ENCODE data around the gene PTPRT.

The PTPRT gene

GRCh38 chr20:42697962-42698361, 491.7 kb downstream of the PTPRT start:
- no peak for DNase-seq

DNA sequence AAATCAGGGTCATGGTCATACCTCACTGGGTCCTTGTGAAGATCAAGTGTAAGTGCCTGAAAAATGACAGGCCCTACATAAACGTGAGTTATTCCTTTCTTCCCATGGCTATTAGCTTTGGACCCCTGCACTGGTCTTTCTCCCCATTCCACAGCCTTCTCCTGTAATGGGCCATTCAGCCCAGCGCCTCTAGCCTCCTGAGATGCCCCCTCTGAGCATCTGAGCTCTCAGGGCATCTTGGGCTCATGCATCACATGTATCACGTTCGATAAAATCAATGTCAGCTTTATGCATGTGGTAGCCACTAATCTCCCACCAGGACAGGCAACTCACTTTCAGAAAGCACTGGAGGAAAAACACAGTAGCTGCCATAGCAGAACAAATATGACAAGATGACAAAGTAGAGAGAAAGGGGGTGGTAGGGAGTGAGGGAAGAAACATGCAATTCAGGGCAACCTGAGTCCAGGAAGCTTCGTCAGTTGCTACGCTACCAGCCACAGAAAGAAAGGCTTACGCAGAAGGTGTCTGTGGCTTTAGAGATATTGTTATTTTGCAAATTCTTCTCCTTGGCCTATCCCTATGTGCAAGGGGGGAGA, 498.8 kb downstream of the PTPRT start:
- DNase-seq: no peak

- no peak for DNase-seq
These were observed 501.1 kb downstream of the PTPRT start for GRCh38 chr20:42688576-42688975.

GRCh38 chr20:42686057-42686456, 503.6 kb downstream of the PTPRT start:
- DNase-seq: no peak

DNA sequence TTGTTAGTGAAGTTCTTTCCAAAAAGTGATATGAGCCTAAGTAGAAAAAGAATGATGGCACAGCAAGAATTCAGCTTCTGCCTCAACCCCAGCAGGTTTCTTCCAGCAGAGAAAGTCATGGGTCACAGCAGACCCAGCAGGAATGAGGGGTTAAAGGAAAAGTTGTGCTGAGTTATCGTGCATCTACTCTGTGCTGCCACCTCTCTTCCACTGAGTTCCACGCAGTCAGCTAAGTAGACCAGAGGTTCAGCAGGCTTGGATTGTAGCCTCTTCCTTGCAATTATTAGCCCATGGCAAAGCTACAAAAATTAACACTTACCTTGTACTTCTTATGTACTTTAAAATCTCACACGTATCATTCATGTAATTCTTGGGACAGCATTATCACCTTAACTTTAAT, 510.8 kb downstream of the PTPRT start:
- no peak for DNase-seq

DNA sequence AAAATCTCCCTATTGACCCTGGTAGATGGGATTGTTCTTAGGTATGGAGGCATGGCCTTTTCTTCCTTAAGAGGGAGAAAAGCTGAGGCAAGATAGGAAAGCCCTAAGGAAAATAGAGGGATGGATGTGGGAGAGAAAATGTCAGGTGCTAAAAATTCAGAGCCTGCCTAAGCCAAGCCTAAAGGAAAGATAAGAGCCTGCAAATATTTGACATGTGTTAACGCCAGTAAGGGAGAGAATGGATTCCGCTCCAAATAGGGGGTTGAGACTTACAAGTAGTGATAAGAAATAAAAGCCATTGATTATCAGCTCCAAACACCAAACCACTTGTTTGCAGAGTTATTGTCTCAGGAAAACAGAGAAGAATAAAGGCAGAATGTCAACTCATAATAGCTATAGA, 533.6 kb downstream of the PTPRT start:
- DNase-seq: no peak

- no peak for DNase-seq
These were observed 537.4 kb downstream of the PTPRT start for GRCh38 chr20:42652266-42652665.

DNA sequence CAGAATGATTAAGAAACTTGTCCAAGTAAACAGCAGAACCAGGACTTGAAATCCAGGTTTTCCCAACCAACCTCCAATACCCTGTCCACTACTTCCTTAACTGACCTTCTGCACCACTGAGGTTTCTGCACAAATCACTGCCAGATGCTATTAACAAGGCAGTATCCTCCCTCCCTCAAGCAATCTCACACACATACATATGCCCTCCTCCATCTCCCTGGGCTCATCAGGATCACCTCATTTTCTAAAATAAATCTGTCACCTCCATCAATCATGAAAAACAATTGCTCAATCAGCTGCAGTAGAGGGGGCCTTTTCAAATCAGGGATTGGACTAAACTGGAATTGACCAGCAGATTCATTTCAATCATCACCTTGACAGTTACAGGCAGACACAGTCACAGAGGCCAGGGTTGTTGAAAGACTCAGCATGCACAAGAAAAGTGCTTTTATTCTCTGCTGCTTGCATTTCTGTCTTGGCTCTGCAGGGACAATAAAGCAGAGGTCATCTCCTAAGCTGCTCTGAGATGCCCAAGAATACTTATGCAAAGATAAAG, 539.4 kb downstream of the PTPRT start:
- no peak for DNase-seq

- DNase-seq: no peak
These were observed 540.0 kb downstream of the PTPRT start for GRCh38 chr20:42649748-42650147.

DNA sequence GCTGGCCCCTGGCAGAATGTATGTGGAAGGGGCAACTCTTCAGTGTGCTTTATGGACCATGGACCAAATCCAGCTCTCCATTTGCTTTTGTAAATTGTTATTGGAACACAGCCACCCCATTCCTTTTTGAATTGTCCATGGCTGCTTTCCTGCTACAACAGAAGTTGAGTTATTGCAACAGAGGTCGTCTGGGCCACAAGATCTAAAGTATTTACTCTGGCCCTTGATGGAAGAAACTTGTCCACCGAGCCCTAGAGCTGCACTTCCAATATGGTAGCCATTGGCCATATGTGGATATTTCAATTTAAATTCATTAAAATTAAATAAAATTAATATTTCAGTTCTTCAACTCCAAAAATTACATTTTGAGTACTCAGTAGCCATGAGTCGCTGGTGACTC, 543.5 kb downstream of the PTPRT start:
- DNase-seq: no peak

GRCh38 chr20:42641886-42642285, 547.8 kb downstream of the PTPRT start:
- no peak for DNase-seq

DNA sequence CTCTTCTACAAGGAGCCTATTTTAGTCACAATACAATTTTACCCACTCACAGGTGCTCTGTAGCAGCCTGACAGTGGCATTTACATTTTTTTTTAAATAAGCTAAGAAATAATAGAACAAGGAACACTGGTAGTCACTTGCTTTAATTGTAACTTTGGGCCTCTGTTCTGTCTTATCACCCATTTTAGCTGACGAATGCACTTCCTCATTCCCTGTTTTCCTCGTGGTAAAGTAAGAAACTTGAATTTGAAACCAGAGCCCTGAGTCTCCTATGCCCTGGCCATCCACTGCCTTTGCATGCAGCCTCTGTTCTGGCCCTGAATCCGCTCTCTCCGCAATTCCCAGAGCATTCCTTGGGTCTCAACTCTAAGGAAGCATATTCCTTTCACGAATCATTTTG, 550.6 kb downstream of the PTPRT start:
- no peak for DNase-seq

DNA sequence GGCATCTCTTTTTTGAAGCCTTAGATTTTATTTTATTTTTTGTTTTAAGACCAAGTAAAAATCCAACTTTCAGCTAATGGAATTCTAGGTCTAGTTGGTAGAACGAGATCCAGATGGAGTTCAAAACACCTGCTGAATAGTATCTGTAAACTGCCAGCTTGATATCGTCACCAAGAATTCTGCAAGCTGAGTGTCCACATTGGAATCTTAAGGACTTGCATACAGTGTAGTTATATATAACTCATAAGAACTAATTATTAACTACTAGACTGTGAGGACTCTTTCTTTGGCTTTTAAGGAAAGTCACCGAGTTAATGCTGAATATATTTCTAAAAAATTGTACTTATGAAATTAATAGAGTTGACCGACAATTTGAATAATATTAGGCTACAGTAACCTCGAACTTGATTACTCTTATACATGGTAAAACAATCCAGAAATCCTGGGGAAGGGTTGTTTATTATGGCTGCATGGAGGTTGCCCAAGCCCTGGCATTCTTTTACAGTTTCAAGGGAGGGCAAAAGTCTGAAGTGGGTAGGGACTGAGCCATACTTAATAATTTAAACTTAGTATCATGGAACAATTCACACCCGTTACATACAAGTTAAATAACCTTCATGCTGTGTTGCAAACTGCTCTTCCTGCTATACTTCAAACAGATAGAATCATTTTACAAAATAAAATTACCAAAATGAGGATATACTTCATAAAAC, 553.9 kb downstream of the PTPRT start:
- DNase-seq: no peak

DNA sequence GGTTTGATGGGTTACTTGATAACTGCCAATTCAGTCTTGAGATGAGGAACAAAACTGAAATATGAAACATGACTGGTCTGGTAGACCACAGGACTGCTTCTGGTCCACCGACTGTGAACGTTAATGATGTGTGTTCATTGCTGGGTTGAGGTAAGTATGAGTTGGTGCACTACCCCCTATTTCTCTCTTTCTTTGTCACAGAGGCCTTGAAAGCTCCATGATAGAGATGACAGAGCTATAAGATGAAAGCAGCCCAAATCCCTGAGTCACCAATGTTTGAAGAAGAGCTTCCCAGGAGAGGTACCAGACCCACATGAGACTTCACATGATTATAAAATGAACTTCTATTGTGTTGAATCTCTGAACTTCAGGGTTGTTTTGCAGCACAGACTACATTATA, 555.5 kb downstream of the PTPRT start:
- no peak for DNase-seq

- no peak for DNase-seq
These were observed 561.0 kb downstream of the PTPRT start for GRCh38 chr20:42628683-42629082.

GRCh38 chr20:42613076-42613475, 576.6 kb downstream of the PTPRT start:
- no peak for DNase-seq

GRCh38 chr20:42611889-42612837, 577.5 kb downstream of the PTPRT start:
- no peak for DNase-seq

- DNase-seq: no peak
These were observed 578.3 kb downstream of the PTPRT start for GRCh38 chr20:42611423-42611822.

DNA sequence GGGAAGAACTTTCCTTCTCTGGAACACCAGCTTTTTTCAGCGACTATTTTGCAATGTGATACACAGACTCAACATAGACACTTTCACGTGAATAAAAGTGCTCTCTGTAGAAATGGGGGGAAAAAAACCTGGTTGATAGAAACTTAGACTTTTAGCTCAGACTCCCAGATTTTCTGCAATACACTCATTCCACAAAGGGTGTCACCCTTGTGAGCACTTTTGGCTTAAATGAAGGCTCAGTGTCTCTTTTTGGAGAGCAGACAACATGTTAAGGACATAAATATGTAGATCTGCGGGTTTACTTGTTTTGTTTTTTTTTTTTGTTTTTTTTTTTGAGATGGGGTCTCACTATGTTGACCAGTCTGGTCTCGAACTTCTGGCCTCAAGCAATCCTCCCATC, 579.6 kb downstream of the PTPRT start:
- DNase-seq: no peak

GRCh38 chr20:42609618-42610017, 580.1 kb downstream of the PTPRT start:
- DNase-seq: no peak

DNA sequence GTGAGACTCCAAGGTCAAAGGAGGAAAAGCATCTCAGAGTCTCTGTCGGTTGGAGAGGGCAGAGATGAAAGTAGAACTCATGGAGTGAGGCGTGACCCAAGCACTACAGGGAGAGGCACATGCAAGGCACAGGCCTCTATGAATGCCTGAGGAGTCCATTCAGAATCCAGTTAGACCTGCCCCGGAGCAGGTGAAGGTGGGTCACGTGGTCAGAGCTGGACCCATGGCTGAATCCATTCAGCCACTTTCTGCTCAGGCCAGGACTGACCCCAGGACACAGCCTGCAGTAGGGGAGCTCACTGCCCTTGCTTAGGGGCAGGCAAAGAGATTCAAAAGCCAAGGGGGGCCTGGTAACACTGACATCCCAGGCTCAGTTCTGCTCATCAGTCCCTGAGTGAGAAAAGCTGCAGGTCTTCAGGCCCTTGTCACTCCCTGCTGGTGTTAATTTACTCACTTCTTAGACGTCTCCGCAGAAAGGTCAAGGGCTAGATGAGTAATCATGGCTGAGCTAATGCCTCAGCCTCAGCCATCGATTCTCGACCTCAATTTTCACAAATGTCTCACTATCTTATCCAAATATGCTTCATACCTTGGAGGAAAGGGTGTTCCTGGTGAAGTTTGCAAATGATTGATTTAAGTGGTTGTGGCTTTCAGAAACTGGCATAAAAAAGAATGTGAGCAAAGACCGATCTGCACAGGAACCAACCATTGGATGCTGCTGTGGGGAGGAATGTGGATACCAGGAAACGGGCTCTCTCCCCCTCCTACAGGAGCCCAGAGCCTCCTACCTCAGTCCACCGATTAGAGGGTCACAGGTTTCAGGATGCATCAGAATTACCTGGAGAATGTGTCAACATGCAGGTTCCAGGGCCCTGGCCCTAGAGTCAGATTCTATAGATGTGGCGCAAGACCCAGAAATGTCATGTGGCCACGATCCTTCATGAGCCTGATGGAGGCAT, 584.4 kb downstream of the PTPRT start:
- DNase-seq: no peak

- no peak for DNase-seq
These were observed 586.1 kb downstream of the PTPRT start for GRCh38 chr20:42603655-42604054.

Data from stimulated activated CD4-positive, alpha-beta T cell treated with anti-CD3 and anti-CD28 coated beads, Interleukin-15, amount 100 ng/mL, for 24 hours (primary cell).